ENCODE data around the gene HSH2D.

DNA sequence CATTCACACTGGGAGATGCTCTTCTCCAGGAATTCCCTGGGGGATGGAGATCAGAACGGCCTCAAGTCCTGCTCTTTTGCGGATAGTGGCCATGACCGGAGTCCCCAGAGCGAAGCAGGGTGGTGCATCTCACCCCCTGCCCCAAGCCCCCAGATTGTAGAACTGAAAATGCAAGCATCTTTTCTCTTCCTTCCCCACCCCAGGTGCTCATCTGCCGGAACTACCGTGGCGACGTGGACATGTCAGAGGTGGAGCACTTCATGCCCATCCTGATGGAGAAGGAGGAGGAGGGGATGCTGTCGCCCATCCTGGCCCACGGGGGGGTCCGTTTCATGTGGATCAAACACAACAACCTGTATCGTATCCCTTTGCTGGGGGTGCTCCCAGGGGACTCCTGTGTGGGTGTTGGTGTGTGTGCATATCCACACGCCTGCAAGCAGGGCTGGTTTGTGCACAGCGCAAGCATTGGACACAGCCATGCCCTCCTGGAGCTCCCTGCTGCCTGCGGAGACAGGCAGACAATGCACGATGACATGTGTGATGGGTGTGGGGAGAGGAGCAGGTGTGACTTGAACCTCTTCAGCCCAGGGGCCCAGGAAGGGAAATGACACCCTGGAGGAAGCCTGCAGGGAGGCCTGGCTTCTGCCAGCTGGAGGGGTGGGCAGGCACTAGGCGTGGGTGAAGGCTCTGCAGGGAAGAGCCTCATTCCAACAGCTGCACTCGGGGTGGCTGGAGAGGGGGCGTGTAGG is 59.9 kb downstream of the HSH2D start:
- TF ChIP-seq POLR2A (IDR thresholded peaks at IDR 0.05), result no peak
- TF ChIP-seq, protein P1, sequence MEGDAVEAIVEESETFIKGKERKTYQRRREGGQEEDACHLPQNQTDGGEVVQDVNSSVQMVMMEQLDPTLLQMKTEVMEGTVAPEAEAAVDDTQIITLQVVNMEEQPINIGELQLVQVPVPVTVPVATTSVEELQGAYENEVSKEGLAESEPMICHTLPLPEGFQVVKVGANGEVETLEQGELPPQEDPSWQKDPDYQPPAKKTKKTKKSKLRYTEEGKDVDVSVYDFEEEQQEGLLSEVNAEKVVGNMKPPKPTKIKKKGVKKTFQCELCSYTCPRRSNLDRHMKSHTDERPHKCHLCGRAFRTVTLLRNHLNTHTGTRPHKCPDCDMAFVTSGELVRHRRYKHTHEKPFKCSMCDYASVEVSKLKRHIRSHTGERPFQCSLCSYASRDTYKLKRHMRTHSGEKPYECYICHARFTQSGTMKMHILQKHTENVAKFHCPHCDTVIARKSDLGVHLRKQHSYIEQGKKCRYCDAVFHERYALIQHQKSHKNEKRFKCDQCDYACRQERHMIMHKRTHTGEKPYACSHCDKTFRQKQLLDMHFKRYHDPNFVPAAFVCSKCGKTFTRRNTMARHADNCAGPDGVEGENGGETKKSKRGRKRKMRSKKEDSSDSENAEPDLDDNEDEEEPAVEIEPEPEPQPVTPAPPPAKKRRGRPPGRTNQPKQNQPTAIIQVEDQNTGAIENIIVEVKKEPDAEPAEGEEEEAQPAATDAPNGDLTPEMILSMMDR (IDR thresholded peaks at IDR 0.05), result no peak
- TF ChIP-seq POLR2AphosphoS5 (IDR thresholded peaks at IDR 0.05; ENCODE audit: insufficient read depth in 1 of 2, low read depth in 1 of 2), result no peak
